DMS79 (cell line): ENCODE measurements around the gene BMPR1B.

Experiments
- DNase-seq: peaks from one replicate; lab custom pipeline; 2025; lab: John Stamatoyannopoulos, UW

BMPR1B gene

DNA sequence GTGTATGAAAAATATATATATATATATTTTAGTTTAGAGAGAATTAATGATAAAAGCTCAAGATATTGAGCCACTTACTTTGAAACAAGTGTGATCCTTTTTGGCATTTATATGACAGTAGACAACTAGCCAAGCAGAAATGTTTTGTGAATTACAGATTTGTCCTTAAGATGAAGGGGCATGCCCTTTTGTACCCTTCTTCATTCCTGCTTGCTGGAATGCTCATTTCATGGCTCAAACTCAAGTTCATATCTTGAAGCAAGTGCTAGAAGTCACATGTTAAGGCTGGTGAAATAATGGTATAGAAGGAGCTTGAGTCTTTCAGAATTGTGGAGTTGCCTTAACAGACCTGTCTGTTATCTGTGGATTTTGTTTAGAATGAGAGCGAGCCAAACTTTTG lies 203.0 kb downstream of the BMPR1B start:
- no peak for DNase-seq

DNA sequence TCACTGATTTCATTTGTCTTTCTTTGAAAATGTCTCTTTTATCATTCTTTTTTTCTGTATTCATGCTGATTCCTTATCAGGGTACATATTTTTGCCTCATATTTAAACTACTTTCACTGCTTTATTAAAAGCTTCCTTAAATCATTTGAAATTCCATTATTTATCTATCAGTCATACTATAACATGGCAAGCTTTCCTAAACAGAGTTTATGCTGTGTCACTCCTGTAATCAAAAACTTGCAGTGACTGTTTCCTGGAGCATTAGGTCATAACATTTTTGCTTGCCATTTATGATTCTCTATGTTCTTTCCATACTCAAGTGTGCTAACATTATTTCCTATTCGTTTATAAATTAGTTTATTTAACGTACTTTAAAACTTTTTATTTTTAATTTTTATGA lies 203.7 kb downstream of the BMPR1B start:
- DNase-seq: no peak

DNA sequence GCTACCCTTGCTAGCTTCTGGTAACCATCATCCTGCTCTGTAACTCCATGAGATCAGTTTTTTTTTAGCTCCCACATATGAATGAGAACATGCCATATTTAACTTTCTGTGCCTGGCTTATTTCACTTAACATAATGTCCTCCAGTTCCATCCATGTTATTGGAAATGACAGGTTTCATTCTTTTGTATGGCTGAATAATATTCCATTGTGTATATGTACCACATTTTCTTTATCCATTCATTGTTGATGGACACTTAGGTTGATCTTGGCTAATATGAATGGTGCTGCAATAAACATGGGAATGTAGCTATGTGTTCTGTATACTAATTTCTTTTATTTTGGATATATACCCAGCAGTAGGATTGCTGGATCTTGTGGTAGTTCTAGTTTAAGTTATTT lies 204.7 kb downstream of the BMPR1B start:
- DNase-seq: no peak

DNA sequence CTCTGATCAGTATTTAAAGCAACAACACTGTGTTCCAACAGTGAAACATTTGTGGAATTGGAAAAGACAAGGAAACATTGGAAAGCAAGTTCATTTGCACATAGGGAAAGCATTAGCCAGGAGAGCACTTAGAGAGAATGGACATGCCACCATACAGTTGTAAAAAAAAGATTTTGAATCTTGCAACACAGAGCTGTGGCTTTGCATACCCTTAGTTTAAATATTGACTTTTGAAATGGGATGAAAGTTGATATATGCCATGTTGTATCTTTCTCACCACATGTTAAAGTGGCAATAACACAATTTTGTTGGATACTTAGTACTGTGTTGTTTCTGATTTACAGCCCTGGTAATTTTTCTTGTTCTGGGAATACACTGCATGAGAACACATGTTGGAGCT lies 208.1 kb downstream of the BMPR1B start:
- DNase-seq: no peak

DNA sequence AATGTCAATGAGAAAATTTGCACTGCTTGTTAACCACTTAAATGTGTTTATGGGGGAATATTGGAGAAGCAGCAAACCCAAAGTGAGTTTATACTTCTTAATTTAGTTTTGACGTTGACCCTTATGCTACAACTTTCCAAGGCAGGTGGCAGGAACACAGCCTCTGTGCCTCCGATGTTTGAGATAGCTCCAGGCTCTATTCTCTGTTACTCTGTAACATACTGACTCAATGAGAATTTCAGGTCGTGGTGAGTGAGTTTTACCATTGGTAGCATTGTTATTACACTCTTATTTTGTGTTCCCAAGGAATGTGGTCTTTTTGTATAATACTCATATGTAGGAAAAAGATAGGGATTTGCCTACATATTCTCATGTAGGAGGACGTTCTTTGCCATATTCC lies 210.7 kb downstream of the BMPR1B start:
- DNase-seq: no peak

DNA sequence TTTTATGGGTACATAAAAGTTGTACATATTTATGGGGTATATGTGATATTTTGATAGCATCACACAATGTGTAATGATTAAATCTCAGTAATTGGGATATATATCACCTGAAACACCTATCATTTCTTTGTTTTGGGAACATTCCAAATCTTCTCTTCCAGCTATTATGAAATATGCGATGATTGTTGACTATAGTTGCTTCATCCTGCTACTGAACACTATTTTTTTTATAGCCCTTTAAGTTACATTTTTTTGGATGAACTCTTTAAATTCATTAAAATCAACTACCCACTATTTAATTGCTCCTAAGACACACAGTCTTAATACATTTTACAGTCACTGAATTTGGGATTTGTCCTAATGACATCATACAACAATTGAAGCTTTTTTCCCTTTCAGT lies 212.9 kb downstream of the BMPR1B start:
- DNase-seq: no peak

DNA sequence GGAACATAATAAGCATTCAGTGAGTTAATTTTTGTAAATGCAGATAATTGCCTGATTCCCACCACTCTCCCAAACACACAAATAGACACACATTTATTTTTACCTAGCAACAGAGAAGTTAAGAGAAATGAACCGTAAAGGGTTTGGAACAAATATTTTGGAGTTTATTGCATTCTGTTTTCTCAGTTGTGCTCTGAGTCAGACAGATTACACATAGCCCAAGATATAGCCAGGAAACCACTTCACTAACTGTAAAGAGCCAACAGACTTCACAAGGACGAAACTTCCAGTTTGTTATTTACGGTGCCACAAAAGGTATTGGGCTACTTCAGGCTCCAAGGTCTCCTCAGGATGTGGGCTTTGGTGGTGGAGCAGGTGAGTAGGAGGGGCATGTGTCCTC lies 217.0 kb downstream of the BMPR1B start:
- DNase-seq: no peak

GRCh38 chr4:94976371-94977011 lies 218.7 kb downstream of the BMPR1B start:
- no peak for DNase-seq

DNA sequence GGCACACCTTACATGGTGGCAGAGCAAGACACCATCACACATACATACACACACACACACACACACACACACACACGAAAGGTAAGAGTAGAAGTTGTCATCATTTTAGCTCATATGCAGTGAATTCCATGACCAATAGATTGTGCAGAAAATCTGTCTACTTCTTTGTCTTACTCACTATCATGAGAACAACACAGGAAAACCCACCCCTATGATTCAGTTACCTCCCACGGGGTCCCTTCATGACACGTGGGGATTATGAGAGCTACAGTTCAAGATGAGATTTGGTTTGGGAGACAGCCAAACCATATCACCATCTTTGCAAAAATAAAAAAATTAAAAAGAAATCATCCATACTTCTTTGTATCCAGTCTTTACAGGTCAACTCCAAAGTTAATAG lies 221.1 kb downstream of the BMPR1B start:
- no peak for DNase-seq

DNA sequence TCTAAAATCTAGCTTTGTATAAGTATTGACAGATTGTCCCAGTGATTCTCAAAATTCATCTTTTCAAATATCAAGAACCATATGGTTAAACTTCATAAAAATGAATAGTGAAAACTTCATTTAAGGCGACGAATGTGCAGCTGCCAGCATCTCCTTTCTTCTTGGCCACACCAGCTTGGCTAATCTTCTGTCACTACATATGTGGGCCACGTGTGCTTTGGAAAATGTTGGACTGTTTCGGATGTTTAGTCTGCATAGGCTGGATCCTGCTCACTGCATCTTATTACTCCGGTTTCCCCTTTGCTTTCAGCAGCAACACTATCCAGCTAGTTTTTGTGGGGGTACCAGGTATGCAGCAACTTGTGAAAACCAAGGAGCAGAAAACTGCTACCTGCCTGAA lies 221.9 kb downstream of the BMPR1B start:
- DNase-seq: no peak

DNA sequence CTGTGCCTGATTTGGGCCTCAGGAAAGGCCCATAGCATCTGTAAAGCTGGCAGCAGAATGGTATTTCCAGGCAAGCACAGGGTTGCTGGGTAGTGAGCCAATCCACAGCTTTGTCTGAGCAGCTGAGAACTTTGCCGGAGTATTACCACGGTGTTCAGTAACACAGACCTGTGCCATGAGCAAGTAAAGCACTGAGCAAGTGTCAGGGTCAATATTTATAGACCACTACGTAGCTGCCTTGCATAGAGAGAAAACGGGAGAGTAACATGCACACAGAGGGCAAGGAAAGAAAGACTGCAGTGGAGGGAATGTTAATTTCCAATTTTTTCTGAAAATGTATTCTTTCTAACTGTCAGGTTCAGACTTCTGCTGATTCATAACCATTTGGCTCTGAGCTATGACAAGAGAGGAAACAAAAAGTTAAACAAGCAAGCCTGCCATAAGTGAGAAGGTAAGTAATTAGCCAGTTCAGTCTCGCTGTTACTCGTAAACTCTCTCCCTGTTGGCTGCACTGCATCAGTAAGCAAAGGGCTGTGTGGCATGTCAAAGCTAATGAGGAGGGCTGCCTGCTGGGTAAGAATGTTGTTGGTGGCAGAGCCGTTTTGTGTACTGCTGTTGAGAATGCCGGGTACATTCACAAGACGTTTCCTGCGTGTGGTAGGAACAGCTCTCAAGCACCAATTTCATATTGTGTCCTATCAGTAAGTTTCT lies 238.1 kb downstream of the BMPR1B start:
- DNase-seq: no peak

- DNase-seq: no peak
These were observed 242.4 kb downstream of the BMPR1B start for GRCh38 chr4:95000076-95000648.

DNA sequence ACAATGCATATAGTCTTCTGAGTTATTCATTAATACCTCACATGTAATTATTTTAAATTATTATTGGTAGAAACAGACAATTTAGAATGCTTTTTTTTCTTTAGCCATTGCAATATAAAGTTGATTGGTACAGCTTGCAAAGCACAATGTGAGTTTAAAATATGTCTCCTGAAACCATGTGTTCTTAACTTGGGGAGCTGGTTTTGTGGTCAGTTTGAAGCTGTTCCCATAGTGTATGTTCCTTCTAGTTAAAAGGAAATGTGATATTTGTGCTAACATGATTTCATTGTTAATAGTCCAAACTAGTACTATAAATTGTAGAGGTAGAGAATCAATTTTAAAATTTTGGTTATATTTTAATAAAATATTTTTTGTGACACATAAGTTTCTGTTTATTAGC lies 247.2 kb downstream of the BMPR1B start:
- no peak for DNase-seq

DNA sequence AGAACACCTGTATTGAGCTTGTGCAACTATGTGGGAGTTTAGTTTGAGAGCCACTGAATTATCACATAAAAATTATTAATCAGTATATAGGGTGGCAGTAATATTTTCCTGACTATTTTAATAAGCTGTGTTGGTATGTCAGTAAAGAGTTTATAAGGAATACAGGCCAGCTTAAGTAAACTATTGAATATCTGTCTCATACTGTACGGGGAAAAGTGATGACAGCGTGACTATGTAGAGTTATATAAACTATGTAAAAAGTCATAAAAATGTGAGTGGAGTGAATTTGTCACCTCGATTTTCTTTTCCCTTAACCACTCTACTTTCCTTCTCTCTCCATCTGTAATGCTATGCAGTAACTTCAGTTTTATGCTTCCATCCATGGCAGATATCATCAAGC lies 250.2 kb downstream of the BMPR1B start:
- DNase-seq: no peak

DNA sequence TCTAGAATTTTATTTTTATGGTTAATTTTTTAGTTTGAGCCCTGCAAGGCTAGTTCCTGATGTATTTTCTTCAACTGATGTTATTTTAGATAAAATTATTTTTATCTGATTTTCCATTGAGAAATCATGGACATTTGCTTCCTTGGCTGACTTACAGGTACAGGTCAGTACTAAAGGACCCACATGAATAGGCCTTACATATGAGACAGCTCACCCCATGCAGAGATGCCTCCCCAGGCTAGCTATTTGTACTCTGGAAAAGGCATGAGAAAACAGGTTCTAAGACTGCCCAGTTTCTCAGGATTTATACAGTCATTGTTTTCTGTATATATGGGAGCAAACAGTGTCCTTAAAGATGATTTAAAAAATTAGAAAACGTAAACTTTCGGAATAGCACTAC lies 255.5 kb downstream of the BMPR1B start:
- DNase-seq: no peak

- DNase-seq: no peak
These were observed 256.3 kb downstream of the BMPR1B start for GRCh38 chr4:95014068-95014467.

DNA sequence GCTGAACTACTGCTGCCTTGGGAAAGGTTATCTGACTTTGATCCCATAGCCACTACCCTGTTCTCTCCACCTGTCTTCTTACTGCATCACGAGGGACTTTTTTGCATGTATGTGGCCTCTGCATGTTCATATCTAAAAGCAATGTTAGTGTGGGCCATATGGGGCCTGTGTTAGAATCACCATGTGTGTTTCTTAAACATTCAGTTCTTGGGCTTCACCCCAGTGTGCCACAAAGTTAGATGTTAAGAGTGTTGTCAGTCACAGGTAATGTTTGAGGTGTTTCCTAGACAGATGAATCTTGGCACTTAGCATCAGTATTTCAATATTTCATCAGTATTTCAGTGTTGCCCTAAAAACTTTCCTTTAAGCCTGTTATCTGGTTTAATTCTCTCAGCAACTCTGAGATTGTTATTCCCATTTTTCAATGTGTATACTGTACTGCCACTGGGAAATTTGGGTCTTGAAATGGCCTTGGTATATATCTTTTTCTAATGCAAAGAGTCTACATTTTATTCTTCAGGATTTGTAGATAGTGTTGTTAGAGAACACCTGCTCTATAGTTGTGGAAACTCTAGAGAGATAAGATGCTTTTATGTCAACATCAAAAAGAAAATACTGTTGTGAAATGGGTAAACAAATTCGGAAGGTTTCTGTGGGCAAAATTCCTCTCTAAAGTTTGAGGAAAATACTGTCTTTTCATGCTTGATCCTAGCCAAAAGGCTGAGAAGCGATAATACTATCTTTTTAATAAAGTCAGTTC lies 259.7 kb downstream of the BMPR1B start:
- no peak for DNase-seq

DNA sequence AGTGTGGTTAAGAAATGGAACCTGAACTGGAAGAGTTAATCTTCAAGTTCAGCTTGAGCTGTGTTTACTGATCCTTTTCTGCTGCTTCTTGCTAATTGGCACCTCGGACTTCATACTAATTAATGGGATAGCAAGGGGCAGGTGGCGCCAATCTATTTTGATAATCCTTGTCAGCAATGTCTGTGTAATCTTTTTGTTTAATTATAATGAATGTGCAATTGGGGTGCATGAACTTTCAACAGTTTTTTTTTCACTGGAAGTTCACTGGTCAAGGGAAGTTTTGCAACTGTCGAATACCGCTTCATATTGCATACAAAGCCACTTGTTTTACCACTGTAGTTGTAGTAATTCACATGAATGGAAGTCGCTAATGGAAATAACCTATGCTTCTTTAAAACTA lies 261.0 kb downstream of the BMPR1B start:
- no peak for DNase-seq

DNA sequence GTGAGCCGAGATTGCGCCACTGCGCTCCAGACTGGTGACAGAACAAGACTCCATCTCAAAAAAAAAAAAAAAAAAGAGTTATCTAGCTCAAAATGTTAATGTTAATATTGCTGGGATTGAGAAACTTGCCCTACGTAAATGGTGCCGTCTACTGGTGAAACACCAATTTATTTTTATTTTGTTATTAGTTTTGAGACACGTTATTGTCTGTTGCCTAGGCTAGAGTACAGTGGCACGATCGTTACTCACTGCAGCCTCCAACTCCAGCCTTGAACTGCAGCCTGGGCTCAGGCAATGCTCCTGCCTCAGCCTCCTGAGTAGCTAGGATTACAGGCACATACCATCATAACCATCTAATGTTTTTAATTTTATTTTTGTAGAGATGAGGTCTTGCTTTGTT lies 262.8 kb downstream of the BMPR1B start:
- DNase-seq: no peak

GRCh38 chr4:95021099-95021498 lies 263.3 kb downstream of the BMPR1B start:
- no peak for DNase-seq

DNA sequence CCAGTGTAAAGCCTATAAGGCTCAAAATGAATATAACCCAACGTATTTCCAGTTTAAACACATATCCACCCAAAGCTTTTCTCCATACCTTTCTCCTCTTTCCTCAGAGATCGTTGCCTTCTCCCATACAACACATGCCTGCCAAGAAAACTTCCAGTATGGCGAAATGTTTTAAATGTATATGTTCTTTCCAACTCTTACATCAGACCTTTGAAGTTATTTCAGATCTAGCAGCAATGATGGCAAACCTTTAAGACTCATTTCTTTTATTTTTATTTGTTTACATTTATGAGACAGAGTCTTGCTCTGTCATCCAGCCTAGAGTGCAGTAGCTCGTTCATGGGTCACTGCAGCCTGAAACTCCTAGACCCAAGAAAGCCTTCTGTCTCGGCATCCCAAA lies 265.4 kb downstream of the BMPR1B start:
- no peak for DNase-seq

DNA sequence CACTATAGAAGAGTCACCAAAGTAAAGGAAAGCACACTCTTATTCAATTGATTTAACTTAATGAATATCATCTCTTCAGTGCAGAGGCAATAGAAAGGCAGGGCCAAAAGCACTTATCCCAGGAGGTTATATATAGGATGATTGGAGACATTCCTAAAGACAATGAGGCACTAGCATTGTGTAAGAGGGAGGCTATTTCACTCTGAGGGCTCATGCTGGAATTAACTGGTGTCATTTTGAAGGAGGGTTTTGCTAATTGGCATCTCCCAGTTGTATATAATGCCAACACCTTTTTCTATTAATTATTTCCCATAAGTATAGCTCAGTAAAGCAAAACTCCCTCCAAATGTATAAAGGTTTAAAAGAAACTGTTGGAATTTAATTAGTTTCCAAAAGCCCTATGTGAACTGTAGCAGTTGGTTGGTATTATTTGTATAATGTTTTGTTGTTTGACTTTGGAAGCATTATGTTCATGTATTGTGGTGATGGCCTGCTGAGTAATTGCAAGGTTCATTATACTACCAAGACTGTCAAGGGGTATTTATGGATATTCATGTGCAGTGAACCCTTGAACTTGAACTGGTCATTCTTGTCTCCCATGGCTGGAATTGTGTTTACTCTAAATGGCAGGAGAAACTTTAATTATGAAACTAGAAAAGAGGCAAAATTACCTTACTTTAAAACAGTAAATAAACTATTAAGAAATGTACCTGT lies 270.3 kb downstream of the BMPR1B start:
- no peak for DNase-seq
